NB4 (cell line): Measurements from ENCODE around the gene TARBP1.

Experiments used
- DNase-seq: peaks from one replicate; pipeline ENCODE4 v3.0.0; 2010; ENCODE audit warnings: low read depth
- H3K4me3 ChIP-seq: one replicate; pipeline ENCODE4 v1.5.1; 2011; ENCODE audit warnings: mild to moderate bottlenecking, low read depth, low read length, moderate library complexity
- CTCF ChIP-seq: IDR thresholded peaks from one replicate; pipeline ENCODE4 v1.5.1; 2012; ENCODE audit warnings: low read depth, low read length
- MYC ChIP-seq: IDR thresholded peaks from 2 replicates; pipeline ENCODE4 v1.6.1; 2011; ENCODE audit warnings: low read depth, low read length
- POLR2A ChIP-seq: IDR thresholded peaks from 2 replicates; pipeline ENCODE4 v1.6.1; 2011; ENCODE audit warnings: mild to moderate bottlenecking; ENCODE audit not compliant: insufficient read length; ENCODE audit errors: extremely low read depth
- TF ChIP-seq, protein P1 (sequence below): IDR thresholded peaks from 2 replicates; pipeline ENCODE4 v1.6.1; 2011; ENCODE audit warnings: low read depth, low read length

Gene TARBP1

DNA sequence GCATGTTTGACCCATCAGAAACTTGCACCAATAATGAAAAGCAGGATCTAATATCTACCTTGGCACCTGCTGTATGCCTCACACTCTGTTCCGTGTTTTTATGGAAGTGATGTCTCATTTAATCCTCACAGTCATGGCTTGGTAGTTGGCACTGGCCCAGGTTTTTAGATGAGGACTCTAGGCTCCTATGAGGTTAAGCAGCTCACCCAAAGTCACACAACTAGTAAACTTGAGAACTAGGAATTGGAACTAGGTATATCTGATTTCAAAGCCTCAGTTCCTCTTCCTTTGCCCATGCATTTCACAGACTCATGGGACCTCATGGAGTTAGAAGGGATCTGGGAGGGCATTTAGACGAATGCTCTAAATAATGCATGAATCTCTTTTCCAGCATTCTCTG, 21.3 kb upstream of the TARBP1 start:
- TF ChIP-seq, protein P1, sequence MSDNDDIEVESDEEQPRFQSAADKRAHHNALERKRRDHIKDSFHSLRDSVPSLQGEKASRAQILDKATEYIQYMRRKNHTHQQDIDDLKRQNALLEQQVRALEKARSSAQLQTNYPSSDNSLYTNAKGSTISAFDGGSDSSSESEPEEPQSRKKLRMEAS: no peak
- TF ChIP-seq MYC (no peak), CTCF (no peak), POLR2A (no peak)
- DNase-seq: no peak
- no peak overlapping the region for H3K4me3 ChIP-seq

DNA sequence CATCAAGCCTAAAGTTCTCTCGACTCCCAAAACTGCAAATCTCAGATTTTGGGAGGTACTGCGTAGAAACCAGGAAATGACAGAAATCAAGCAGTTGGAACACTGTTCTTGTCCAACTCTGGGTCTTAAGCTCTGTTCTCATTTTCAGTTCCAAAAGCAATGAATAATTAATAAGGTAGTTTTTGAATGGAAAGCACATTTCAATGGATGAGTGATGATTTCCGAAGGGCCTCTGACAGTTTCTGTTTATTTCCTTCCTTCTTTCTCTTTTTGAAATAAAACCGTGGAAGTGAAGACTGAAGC, 20.9 kb upstream of the TARBP1 start:
- H3K4me3 ChIP-seq: no peak overlapping the region
- no peak for DNase-seq
- TF ChIP-seq, protein P1: no peak
- TF ChIP-seq POLR2A (no peak), MYC (no peak), CTCF (no peak)

DNA sequence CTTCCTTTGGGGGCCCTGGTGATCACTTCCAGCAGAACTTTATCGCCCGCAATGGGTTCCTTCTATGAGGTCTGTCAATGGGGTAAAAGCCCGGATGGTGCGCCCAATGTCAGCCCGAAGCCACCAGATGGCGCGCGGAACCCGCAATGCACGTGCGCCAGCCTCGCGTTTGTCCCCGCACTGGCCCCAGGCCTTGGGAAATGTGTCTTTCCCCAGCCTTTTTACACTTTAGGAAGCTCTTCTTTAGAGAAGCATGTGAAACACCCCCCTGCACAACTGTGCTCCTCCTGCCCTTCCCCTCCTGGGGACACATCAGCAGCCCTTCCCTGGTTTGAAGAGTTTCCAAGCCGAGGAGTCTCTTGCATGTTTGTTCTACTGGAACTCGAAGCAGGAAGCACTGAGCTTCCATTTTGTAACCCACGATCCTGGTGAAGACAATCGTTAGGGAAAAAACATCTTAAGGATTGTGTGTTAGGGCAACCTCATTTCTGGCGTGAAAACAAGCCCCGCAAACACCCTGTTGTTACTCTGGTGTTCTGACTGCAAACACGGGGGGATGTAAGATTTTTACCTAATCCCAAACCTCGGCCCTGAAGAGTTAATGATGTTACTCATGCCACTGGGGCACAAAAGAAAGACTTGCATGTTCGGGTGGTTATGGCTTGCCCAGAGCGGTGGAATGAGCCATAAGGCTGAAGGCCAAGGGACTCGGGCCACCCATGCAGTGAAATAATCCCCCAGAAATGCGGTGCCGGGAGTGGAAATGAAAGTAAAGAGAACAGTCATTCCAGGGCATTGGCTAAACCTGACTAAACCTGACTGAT, 20.4 kb upstream of the TARBP1 start:
- no peak overlapping the region for H3K4me3 ChIP-seq
- peak; percentile 72 for TF ChIP-seq CTCF
- TF ChIP-seq MYC: peak; percentile 53; the same call in 1 of the 2 replicates
- TF ChIP-seq, protein P1: peak; percentile 94
- TF ChIP-seq POLR2A: no peak
- DNase-seq: peak; percentile 95

DNA sequence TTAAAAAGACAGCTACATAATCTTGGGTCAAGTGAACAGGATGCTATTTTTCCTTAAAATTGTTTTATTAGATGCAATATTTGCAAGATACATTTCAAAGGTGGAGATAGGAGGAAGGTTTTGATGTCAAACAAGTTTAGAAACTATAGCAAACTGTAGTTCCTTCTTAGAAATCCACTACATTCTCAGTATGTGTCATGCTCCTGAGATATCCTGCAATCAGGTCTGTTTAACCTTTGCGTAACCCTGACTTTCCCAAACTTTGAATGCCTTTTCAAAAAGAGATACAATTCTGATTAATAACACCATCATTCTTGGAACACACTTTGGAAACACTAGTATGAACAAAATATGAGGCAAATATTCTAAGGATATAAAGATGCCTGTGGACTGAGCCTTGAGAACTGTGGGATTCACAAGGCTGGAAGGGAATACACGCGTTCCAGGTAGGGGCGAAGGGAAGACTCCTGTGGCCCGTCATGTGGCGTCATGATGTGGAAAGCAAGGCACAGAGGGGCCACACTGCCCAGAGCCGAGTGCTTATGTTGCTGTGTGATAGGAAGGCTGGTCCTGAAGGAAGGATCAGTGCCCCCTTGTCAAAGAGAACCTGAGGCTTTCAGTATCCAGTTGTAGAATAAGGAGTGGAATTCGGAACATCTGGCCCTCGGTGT, 19.6 kb upstream of the TARBP1 start:
- no peak overlapping the region for H3K4me3 ChIP-seq
- no peak for DNase-seq
- TF ChIP-seq, protein P1: no peak
- no peak for TF ChIP-seq POLR2A
- no peak for TF ChIP-seq MYC
- no peak for TF ChIP-seq CTCF

- H3K4me3 ChIP-seq: no peak overlapping the region
- no peak for DNase-seq
- no peak for TF ChIP-seq MYC
- TF ChIP-seq CTCF: no peak
- no peak for TF ChIP-seq POLR2A
- TF ChIP-seq, protein P1: no peak
Observed at GRCh38 chr1:234497589-234497988, 18.6 kb upstream of the TARBP1 start.
